Heart right ventricle (tissue), 16 donors: Measurements from ENCODE around the gene LDLRAD4. TPM values are rescaled to one million over a fixed set of nuclear protein-coding genes. Genes with fewer than 3 reads are reported as not detected.

Experiments
- ATAC-seq, 8 donors: fragments of 200-7000 bp; cut with Tn5 transposase; one replicate each; pipeline ENCODE4 v1.9.1; 2020; ENCODE audit warnings: mild to moderate bottlenecking in 8 of 8, moderate library complexity in 8 of 8, moderate number of reproducible peaks in 1 of 8
- DNase-seq, 2 donors: peaks; one replicate each; pipeline ENCODE4 v3.0.0-alpha.2; 2020
- H3K27ac ChIP-seq, 10 donors: fragments of 200-600 bp; sonication (generic) in 2 of 10; one replicate each; pipeline versions ENCODE4 v1.5.0 to v1.8.0; 2020 to 2022; ENCODE audit warnings: mild to moderate bottlenecking in 3 of 10
- H3K27me3 ChIP-seq, 7 donors: fragments of 200-600 bp; one replicate each; pipeline ENCODE4 v1.8.0; 2021 to 2022; ENCODE audit warnings: mild to moderate bottlenecking in 2 of 7
- H3K36me3 ChIP-seq, 9 donors: fragments of 200-600 bp; sonication (generic) in 1 of 9; one replicate each; pipeline versions ENCODE4 v1.5.0 to v1.8.0; 2020 to 2022; ENCODE audit warnings: mild to moderate bottlenecking in 2 of 9
- H3K4me1 ChIP-seq, 9 donors: fragments of 200-600 bp; sonication (generic) in 1 of 9; one replicate each; pipeline versions ENCODE4 v1.5.0 to v1.8.0; 2020 to 2022; ENCODE audit warnings: mild to moderate bottlenecking in 4 of 9
- H3K4me3 ChIP-seq, 10 donors: fragments of 200-600 bp; sonication (generic) in 2 of 10; one replicate each; pipeline versions ENCODE4 v1.5.0 to v1.8.0; 2020 to 2022; ENCODE audit warnings: mild to moderate bottlenecking in 7 of 10, moderate library complexity in 2 of 10
- H3K9me3 ChIP-seq, 11 donors: fragments of 200-600 bp in 10 of 11; sonication (generic) in 2 of 11; one replicate each; pipeline versions ENCODE4 v1.5.0 to v1.8.0; 2013 to 2022; ENCODE audit warnings: mild to moderate bottlenecking in 2 of 11, control low read depth in 1 of 11, moderate library complexity in 1 of 11
- CTCF ChIP-seq, 9 donors: fragments of 200-600 bp; sonication (generic) in 2 of 9; IDR thresholded peaks; one replicate each; pipeline versions ENCODE4 v1.5.0 to v1.8.0; 2021 to 2022; ENCODE audit warnings: antibody characterized with exemption in 9 of 9, mild to moderate bottlenecking in 5 of 9, moderate library complexity in 1 of 9
- WGBS, 2 donors: extraction: QIAGEN DNeasy Blood & Tissue Kit; methylation state at CpG; one replicate each; pipeline ENCODE4 v1.1.7; 2013; ENCODE audit warnings: inconsistent platforms in 1 of 2; 5-methylcytosine and 5-hydroxymethylcytosine counted together
- intact Hi-C, 10 donors: fragments of 100-400 bp; cut with DNase I; formaldehyde crosslinking; loops; one replicate each; pipeline versions ENCODE4 v1.11.1 to v1.14.2; 2022
- polyA plus RNA-seq, 2 donors: library from polyadenylated mRNA; stranded (reverse); fragments of 200-250 nt; gene quantifications; one replicate each; pipeline ENCODE4 v1.2.3, GENCODE V29; 2013
- total RNA-seq, 10 donors: library from RNA; stranded (reverse); fragmentation: NEBNext Ultra II Directional in 3 of 10; extraction: Animal tissue kit (Norgen Biotek cat#: 25700) in 3 of 10; gene quantifications; one replicate each; pipeline versions ENCODE4 v1.2.1 to v1.2.4, GENCODE V29; 2021 to 2023
- donor health status: Arrhythmogenic right ventricular cardiomyopathy.
- donor health status: ischemic (EF 13 %, LVEDD 7.1; RV severe dilation, severe dysfunction).
- donor health status: healthy with polysubstance abuse.
- donor health status: DM: no; HTN: yes; CAD: no.
- donor health status: DM: no; HTN: no; CAD: no.
- donor health status: ischemic (EF 25% LVEDD 6.9; RV normal size, moderate dysfunction).
- donor health status: ischemic (EF 25% LVEDD 5.7; RV mildly dilated, moderate dysfunction).
- donor health status: healthy.
- donor health status: DM: yes; HTN: yes; CAD: no.
- donor health status: Ischemic cardiomyopathy.
- donor health status: ischemic (EF 35%, LVEDD 5.7; RV mildly dilated, moderate dysfunction).
- donor health status: nonischemic (EF 11% LVEDD 7.7; RV severe dilation, severe dysfunction).
- donor health status: DM: yes; HTN: yes; CAD: no.
- donor health status: PGD.
- donor health status: ischemic (EF 29% LVEDD 5.4; RV normal size, mild dysfunction).
- donor health status: nonischemic (EF 23%, LVEDD 6.1; RV moderate dilation, normal function).

The LDLRAD4 gene
- total and polyA plus RNA-seq, 12 donors, result 5.4 to 74.6 (median 34.6) TPM

GRCh38 chr18:13191031-13191430 is 27.5 kb upstream of the LDLRAD4 start:
- intact Hi-C loops, result no loop called here
- peaks cover 0 to 10% (median 0%) of the 10 kb centered on the region in 11 donors for H3K9me3 ChIP-seq
- WGBS, 2 donors, result 54% methylated on average over 3 of the region's 3 CpGs
- no peak overlapping the region for H3K27ac ChIP-seq
- H3K4me3 ChIP-seq, result no peak overlapping the region
- peaks cover 0 to 14% (median 2%) of the 10 kb centered on the region in 9 donors for H3K4me1 ChIP-seq
- H3K27me3 ChIP-seq, result no peaks in the 10 kb centered on the region
- DNase-seq (no peak), ATAC-seq (no peak)
- H3K36me3 ChIP-seq, result no peaks in the 10 kb centered on the region
- TF ChIP-seq CTCF (IDR thresholded peaks at IDR 0.05), result no peak

DNA sequence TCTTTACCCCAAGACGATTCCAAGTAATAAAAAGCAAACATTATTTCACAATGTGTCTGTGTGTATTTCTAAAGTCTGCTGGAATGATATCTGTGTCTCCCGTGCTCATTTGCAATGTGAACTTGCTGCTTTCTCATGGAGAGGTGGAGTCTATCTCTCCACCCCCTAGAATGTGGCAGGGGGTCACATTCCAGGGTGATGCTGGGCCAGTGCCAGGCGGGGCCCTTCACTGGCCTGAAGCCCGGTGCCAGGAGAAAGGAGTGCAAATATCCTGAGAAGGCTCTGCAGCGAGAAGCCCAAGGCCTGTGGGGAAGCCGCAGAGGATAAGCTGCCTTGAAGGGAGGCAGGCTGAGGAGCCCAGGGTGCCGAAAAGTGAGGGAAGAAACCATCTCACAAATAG is 26.8 kb upstream of the LDLRAD4 start:
- WGBS, 2 donors, result 29 to 36% methylated on average over 7 of the region's 7 CpGs
- DNase-seq (no peak), ATAC-seq (peak in 7 of 8 donors; percentile 29 to 72 (median 37))
- no peak for TF ChIP-seq CTCF (IDR thresholded peaks at IDR 0.05)
- Histone ChIP-seq H3K4me3 (no peak overlapping the region), H3K36me3 (no peaks in the 10 kb centered on the region), H3K9me3 (peaks cover 0 to 10% (median 0%) of the 10 kb centered on the region in 11 donors), H3K27me3 (no peaks in the 10 kb centered on the region), H3K27ac (peak overlapping the region in 1 of 10 donors; percentile 0), H3K4me1 (peaks cover 0 to 7% (median 0%) of the 10 kb centered on the region in 9 donors)
- intact Hi-C loops, result no loop called here

- H3K27me3 ChIP-seq, result no peaks in the 10 kb centered on the region
- no peak overlapping the region for H3K4me3 ChIP-seq
- H3K27ac ChIP-seq, result no peak overlapping the region
- intact Hi-C loops, result no loop called here
- peaks cover 0 to 7% (median 0%) of the 10 kb centered on the region in 9 donors for H3K4me1 ChIP-seq
- no peaks in the 10 kb centered on the region for H3K36me3 ChIP-seq
- H3K9me3 ChIP-seq, result peaks cover 0 to 11% (median 0%) of the 10 kb centered on the region in 11 donors
- ATAC-seq (no peak), DNase-seq (no peak)
- TF ChIP-seq CTCF (IDR thresholded peaks at IDR 0.05), result no peak
- WGBS, 2 donors, result 92 to 93% methylated on average over 2 of the region's 2 CpGs
Measured at GRCh38 chr18:13192970-13193369, 25.6 kb upstream of the LDLRAD4 start.

DNA sequence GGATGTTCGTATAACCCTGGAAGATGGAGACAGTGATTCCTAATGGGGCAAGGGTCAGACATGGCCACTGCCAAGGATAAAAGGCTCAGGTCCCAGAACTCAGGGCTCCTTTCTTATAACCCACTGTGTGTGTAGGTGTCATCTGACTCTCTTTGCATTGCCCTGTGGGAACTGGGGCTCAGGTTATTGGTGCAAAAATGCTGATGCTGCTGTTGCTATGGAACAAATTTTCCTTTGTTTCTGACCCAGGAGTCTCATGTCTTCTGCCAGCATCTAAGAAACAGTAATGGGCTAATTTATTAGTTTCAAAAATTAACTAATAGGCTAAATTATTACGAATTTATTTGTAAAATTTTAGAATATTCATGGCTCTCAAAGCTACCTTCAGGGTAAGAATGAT is 24.3 kb upstream of the LDLRAD4 start:
- intact Hi-C loops, result no loop called here
- Histone ChIP-seq H3K9me3 (peaks cover 0 to 23% (median 1%) of the 10 kb centered on the region in 11 donors), H3K4me1 (peaks cover 0 to 7% (median 0%) of the 10 kb centered on the region in 9 donors), H3K27me3 (no peaks in the 10 kb centered on the region), H3K36me3 (no peaks in the 10 kb centered on the region), H3K27ac (no peak overlapping the region), H3K4me3 (no peak overlapping the region)
- TF ChIP-seq CTCF (IDR thresholded peaks at IDR 0.05), result no peak
- DNase-seq (no peak), ATAC-seq (no peak)
- 58 to 92% methylated on average over 2 of the region's 2 CpGs for WGBS, 2 donors
